Measurements from ENCODE around the gene CRYBA4. TPM values are rescaled to one million over a fixed set of nuclear protein-coding genes. Genes with fewer than 3 reads are reported as not detected.

Gene CRYBA4
- total and polyA plus RNA-seq, 10 of the 15 experiments (the other 5 are each of a cell fraction or from before 2014, with no cell fraction given), result 0.12 to 0.17 TPM; not detected in 8

DNA sequence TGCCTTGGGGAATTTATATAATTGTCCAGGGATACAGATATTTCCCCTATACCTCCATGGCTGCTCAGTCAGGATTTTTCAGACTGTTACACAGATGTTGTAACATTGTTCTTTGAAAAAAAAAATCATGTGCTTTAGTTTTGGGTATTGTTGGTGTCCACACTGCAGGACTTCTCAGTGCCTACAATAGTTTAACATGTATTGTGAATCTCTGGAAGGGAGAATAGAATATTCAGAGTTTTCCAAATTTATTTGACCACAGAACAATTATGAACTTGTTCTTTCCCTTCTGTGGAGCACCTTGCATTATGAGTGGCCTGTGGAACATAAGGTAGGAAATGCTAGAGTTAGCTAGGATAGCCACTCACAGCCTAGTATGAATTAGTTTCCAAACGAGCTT is 14.5 kb downstream of the CRYBA4 start (continued):
- TF ChIP-seq ZNF592 (IDR thresholded peaks at IDR 0.05), result no peak
- no peak for TF ChIP-seq SMC3 (IDR thresholded peaks at IDR 0.05; ENCODE audit: borderline replicate concordance, low read length)
- TF ChIP-seq, protein P1, sequence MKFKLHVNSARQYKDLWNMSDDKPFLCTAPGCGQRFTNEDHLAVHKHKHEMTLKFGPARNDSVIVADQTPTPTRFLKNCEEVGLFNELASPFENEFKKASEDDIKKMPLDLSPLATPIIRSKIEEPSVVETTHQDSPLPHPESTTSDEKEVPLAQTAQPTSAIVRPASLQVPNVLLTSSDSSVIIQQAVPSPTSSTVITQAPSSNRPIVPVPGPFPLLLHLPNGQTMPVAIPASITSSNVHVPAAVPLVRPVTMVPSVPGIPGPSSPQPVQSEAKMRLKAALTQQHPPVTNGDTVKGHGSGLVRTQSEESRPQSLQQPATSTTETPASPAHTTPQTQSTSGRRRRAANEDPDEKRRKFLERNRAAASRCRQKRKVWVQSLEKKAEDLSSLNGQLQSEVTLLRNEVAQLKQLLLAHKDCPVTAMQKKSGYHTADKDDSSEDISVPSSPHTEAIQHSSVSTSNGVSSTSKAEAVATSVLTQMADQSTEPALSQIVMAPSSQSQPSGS (IDR thresholded peaks at IDR 0.05; ENCODE audit: low read length), result no peak
- no peak for TF ChIP-seq SUZ12 (IDR thresholded peaks at IDR 0.05; ENCODE audit: unreplicated experiment)
